ENCODE measurements around the gene LMNTD2.

DNA sequence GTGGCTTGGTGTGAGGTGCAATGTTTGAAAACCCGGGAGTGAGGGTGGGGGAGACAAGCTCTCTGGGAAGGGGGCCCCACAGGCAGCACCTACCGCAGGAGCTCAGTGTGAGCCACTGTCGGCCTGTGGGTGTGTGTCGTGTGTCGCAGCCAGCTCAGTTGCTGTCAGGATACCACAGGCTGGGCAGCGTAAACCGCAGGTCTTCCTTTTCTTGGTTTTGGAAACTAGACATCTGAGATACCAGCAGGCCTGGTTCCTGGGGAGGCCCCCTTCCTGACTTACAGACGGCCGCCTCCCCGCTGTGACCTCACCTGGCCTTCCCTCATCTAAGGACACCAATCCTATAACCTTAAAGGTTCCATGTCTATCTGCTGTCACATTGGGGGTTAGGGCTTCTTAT is 35.8 kb upstream of the LMNTD2 start:
- TF ChIP-seq, protein P1, sequence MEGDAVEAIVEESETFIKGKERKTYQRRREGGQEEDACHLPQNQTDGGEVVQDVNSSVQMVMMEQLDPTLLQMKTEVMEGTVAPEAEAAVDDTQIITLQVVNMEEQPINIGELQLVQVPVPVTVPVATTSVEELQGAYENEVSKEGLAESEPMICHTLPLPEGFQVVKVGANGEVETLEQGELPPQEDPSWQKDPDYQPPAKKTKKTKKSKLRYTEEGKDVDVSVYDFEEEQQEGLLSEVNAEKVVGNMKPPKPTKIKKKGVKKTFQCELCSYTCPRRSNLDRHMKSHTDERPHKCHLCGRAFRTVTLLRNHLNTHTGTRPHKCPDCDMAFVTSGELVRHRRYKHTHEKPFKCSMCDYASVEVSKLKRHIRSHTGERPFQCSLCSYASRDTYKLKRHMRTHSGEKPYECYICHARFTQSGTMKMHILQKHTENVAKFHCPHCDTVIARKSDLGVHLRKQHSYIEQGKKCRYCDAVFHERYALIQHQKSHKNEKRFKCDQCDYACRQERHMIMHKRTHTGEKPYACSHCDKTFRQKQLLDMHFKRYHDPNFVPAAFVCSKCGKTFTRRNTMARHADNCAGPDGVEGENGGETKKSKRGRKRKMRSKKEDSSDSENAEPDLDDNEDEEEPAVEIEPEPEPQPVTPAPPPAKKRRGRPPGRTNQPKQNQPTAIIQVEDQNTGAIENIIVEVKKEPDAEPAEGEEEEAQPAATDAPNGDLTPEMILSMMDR (IDR thresholded peaks at IDR 0.05), result no peak
- no peak for TF ChIP-seq POLR2A (IDR thresholded peaks at IDR 0.05)
